RWPE2 (cell line): ENCODE measurements around the gene RELN.

Experiments
- ATAC-seq: fragments of 200-7000 bp; cut with Tn5 transposase; 3 replicates; pipeline ENCODE4 v1.9.1; 2021; ENCODE audit warnings: low read depth
- DNase-seq: peaks from one replicate; pipeline ENCODE4 v3.0.0-alpha.2; 2020; ENCODE audit warnings: low spot score
- H3K27ac ChIP-seq: fragments of 450-650 bp; 2 replicates; pipeline ENCODE4 v1.5.1; 2017; ENCODE audit warnings: mild to moderate bottlenecking; ENCODE audit not compliant: poor library complexity, severe bottlenecking
- H3K27me3 ChIP-seq: fragments of 250-450 bp; sonication (Bioruptor Pico); 2 replicates; pipeline ENCODE4 v1.5.1; 2021; ENCODE audit warnings: mild to moderate bottlenecking, moderate library complexity; ENCODE audit not compliant: insufficient read depth, poor library complexity, severe bottlenecking
- H3K36me3 ChIP-seq: fragments of 250-450 bp; sonication (Bioruptor Pico); 2 replicates; pipeline ENCODE4 v1.5.1; 2020; ENCODE audit warnings: low read depth, mild to moderate bottlenecking, moderate library complexity
- H3K4me1 ChIP-seq: fragments of 250-450 bp; sonication (Bioruptor Pico); 2 replicates; pipeline ENCODE4 v1.5.1; 2021; ENCODE audit warnings: mild to moderate bottlenecking, moderate library complexity; ENCODE audit not compliant: insufficient read depth, poor library complexity, severe bottlenecking
- H3K4me3 ChIP-seq: fragments of 250-450 bp; sonication (Bioruptor Pico); 2 replicates; pipeline ENCODE4 v1.5.1; 2021; ENCODE audit warnings: mild to moderate bottlenecking, moderate library complexity; ENCODE audit not compliant: severe bottlenecking
- H3K9me3 ChIP-seq: fragments of 250-450 bp; sonication (Bioruptor Pico); 2 replicates; pipeline ENCODE4 v1.5.1; 2021; ENCODE audit warnings: mild to moderate bottlenecking, moderate library complexity; ENCODE audit not compliant: severe bottlenecking
- CTCF ChIP-seq: fragments of 450-650 bp; IDR thresholded peaks from one replicate; pipeline ENCODE4 v1.5.1; 2017; ENCODE audit warnings: mild to moderate bottlenecking, moderate library complexity; ENCODE audit not compliant: poor library complexity, severe bottlenecking

RELN gene

GRCh38 chr7:103773726-103774125 is 215.7 kb downstream of the RELN start:
- TF ChIP-seq CTCF, result no peak
- Histone ChIP-seq H3K27me3 (peaks cover 2% of the 10 kb centered on the region), H3K9me3 (no peaks in the 10 kb centered on the region), H3K36me3 (no peaks in the 10 kb centered on the region), H3K27ac (no peak overlapping the region), H3K4me1 (no peaks in the 10 kb centered on the region), H3K4me3 (no peak overlapping the region)
- DNase-seq (no peak), ATAC-seq (no peak)

DNA sequence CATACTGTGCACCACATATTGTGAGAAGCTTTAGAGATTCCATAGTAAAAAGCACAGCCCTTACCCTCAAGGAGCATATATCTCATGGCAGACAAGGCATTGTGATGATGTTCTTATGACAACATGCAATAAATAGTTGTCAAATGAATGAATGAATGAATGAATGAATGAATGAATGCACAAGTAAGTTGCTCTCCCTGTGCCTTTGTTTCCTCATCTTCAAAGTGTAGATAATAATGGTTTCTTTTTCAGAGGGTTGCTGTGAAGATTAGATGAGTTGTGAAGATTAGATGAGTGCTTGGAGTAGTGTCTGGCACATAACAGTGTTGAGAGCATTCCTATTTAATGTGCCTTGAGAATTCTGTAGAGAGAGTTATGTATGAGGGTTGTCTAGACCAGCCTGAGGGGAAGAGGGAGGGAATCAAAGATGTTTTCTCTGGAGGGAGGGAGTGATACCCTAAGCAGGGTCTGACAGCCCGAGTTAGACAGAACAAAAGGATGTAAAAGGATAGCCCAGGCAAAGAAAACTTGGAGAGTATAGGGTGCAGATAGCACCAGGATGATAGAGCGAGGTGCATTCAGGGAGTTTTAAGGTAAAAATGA is 217.2 kb downstream of the RELN start:
- H3K4me1 ChIP-seq, result no peaks in the 10 kb centered on the region
- H3K9me3 ChIP-seq, result no peaks in the 10 kb centered on the region
- no peak for TF ChIP-seq CTCF
- H3K27ac ChIP-seq, result no peak overlapping the region
- peaks cover 2% of the 10 kb centered on the region for H3K27me3 ChIP-seq
- ATAC-seq (no peak), DNase-seq (no peak)
- H3K36me3 ChIP-seq, result no peaks in the 10 kb centered on the region
- no peak overlapping the region for H3K4me3 ChIP-seq

- ATAC-seq (no peak), DNase-seq (no peak)
- TF ChIP-seq CTCF, result no peak
- Histone ChIP-seq H3K4me3 (no peak overlapping the region), H3K9me3 (no peaks in the 10 kb centered on the region), H3K4me1 (no peaks in the 10 kb centered on the region), H3K36me3 (no peaks in the 10 kb centered on the region), H3K27ac (no peak overlapping the region), H3K27me3 (peaks cover 2% of the 10 kb centered on the region)
Observed at GRCh38 chr7:103771294-103771693, 218.2 kb downstream of the RELN start.

- Histone ChIP-seq H3K9me3 (no peaks in the 10 kb centered on the region), H3K36me3 (no peaks in the 10 kb centered on the region), H3K27ac (no peak overlapping the region), H3K4me3 (no peak overlapping the region), H3K27me3 (no peaks in the 10 kb centered on the region), H3K4me1 (no peaks in the 10 kb centered on the region)
- DNase-seq (no peak), ATAC-seq (no peak)
- TF ChIP-seq CTCF, result no peak
Observed at GRCh38 chr7:103766660-103767059, 222.8 kb downstream of the RELN start.

- Histone ChIP-seq H3K9me3 (no peaks in the 10 kb centered on the region), H3K27me3 (no peaks in the 10 kb centered on the region), H3K4me3 (no peak overlapping the region), H3K4me1 (no peaks in the 10 kb centered on the region), H3K36me3 (no peaks in the 10 kb centered on the region), H3K27ac (no peak overlapping the region)
- ATAC-seq, result no peak
- no peak for TF ChIP-seq CTCF
- DNase-seq, result no peak
Observed at GRCh38 chr7:103765901-103766300, 223.6 kb downstream of the RELN start.
